ENCODE measurements around the gene SORBS1. TPM values are rescaled to one million over a fixed set of nuclear protein-coding genes. Genes with fewer than 3 reads are reported as not detected.

SORBS1 gene
- total RNA-seq, 1 experiment from 2014 or later: 39.9 TPM

GRCh38 chr10:95588025-95588424 lies 26.9 kb upstream of the SORBS1 start (continued):
- TF ChIP-seq ZNF281 (CRISPR knock-in tag; IDR thresholded peaks at IDR 0.05) (no peak), FOXK1 (CRISPR knock-in tag; IDR thresholded peaks at IDR 0.05) (no peak), ATF6 (CRISPR knock-in tag; IDR thresholded peaks at IDR 0.05) (no peak), ZNF416 (CRISPR knock-in tag; IDR thresholded peaks at IDR 0.05) (no peak), USF2 (CRISPR knock-in tag; IDR thresholded peaks at IDR 0.05) (no peak), FOXJ3 (CRISPR knock-in tag; IDR thresholded peaks at IDR 0.05; ENCODE audit: borderline replicate concordance) (no peak), ZNF121 (CRISPR knock-in tag; IDR thresholded peaks at IDR 0.05) (no peak), ZMAT4 (CRISPR knock-in tag; IDR thresholded peaks at IDR 0.05) (no peak), NR3C1 (CRISPR knock-in tag; conservative IDR thresholded peaks at IDR 0.05; ENCODE audit: low read depth) (no peak), RELA (CRISPR knock-in tag; IDR thresholded peaks at IDR 0.05; ENCODE audit: borderline replicate concordance) (no peak), ETV6 (CRISPR knock-in tag; IDR thresholded peaks at IDR 0.05) (no peak)

- H3K4me3 Mint-ChIP-seq: no peak overlapping the region
- ChIA-PET POLR2A (no interaction called here), CTCF (interaction anchor here (0.9 to 1.5 kb wide), 3 partner anchors 20 to 205 kb away, joined by 3 to 4 read pairs (median 4); no protein-coding TSS in a partner anchor)
- no peak for ATAC-seq
- H3K27me3 Mint-ChIP-seq (ENCODE audit: low read depth): no peaks in the 10 kb centered on the region; the same call in 1 of the 2 replicates
- H3K36me3 Mint-ChIP-seq: no peaks in the 10 kb centered on the region
- no peaks in the 10 kb centered on the region for H3K4me1 Mint-ChIP-seq
- DNase-seq (ENCODE audit: low spot score): no peak
- no peaks in the 10 kb centered on the region for H3K9me3 Mint-ChIP-seq
- no peak overlapping the region for H3K27ac Mint-ChIP-seq
- TF ChIP-seq CDX4 (CRISPR knock-in tag; IDR thresholded peaks at IDR 0.05; ENCODE audit: borderline replicate concordance): no peak
- TF ChIP-seq MYBL2 (CRISPR knock-in tag; IDR thresholded peaks at IDR 0.05): no peak
- TF ChIP-seq NFE2L1 (CRISPR knock-in tag; IDR thresholded peaks at IDR 0.05): no peak
- no peak for TF ChIP-seq NR3C1 (CRISPR knock-in tag; conservative IDR thresholded peaks at IDR 0.05; ENCODE audit: low read depth)
- TF ChIP-seq ZNF138 (CRISPR knock-in tag; conservative IDR thresholded peaks at IDR 0.05): no peak
- TF ChIP-seq ZNF317 (CRISPR knock-in tag; IDR thresholded peaks at IDR 0.05; ENCODE audit: borderline replicate concordance, low read depth): no peak
- no peak for TF ChIP-seq AR (CRISPR knock-in tag; IDR thresholded peaks at IDR 0.05)
- no peak for TF ChIP-seq ZNF425 (CRISPR knock-in tag; conservative IDR thresholded peaks at IDR 0.05)
- no peak for TF ChIP-seq ZNF512 (CRISPR knock-in tag; IDR thresholded peaks at IDR 0.05; ENCODE audit: borderline replicate concordance)
- TF ChIP-seq ESRRA (CRISPR knock-in tag; IDR thresholded peaks at IDR 0.05; ENCODE audit: borderline replicate concordance): no peak
- TF ChIP-seq SMAD4 (CRISPR knock-in tag; IDR thresholded peaks at IDR 0.05): no peak
- TF ChIP-seq EMX1 (CRISPR knock-in tag; IDR thresholded peaks at IDR 0.05): no peak
These were observed 18.8 kb upstream of the SORBS1 start for GRCh38 chr10:95579835-95580535.

All from WTC11 (cell line).